Measurements from ENCODE around the gene VPS45.

GRCh38 chr1:150083907-150084306 is 16.3 kb downstream of the VPS45 start:
- TF ChIP-seq, protein P1, sequence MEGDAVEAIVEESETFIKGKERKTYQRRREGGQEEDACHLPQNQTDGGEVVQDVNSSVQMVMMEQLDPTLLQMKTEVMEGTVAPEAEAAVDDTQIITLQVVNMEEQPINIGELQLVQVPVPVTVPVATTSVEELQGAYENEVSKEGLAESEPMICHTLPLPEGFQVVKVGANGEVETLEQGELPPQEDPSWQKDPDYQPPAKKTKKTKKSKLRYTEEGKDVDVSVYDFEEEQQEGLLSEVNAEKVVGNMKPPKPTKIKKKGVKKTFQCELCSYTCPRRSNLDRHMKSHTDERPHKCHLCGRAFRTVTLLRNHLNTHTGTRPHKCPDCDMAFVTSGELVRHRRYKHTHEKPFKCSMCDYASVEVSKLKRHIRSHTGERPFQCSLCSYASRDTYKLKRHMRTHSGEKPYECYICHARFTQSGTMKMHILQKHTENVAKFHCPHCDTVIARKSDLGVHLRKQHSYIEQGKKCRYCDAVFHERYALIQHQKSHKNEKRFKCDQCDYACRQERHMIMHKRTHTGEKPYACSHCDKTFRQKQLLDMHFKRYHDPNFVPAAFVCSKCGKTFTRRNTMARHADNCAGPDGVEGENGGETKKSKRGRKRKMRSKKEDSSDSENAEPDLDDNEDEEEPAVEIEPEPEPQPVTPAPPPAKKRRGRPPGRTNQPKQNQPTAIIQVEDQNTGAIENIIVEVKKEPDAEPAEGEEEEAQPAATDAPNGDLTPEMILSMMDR (IDR thresholded peaks at IDR 0.05; ENCODE audit: low read depth, low read length): no peak
- TF ChIP-seq POLR2A (IDR thresholded peaks at IDR 0.05; ENCODE audit: extremely low read depth, insufficient read length): no peak

All from NB4 (cell line).